Activated naive CD4-positive, alpha-beta T cell treated with anti-CD3 and anti-CD28 coated beads, Interleukin-2, amount 50 U/mL, for 24 hours (primary cell): Measurements from ENCODE around the gene SIGLEC14.
"Not testable (repeated sequence)": the region's sequence is repeated elsewhere in the genome, so short reads cannot be mapped to it uniquely, and the experiment has no call there.

Experiments
- H3K27ac Mint-ChIP-seq: one replicate; pipeline ENCODE4 v1.8.0; 2021; ENCODE audit warnings: mild to moderate bottlenecking, mixed read lengths
- H3K27me3 Mint-ChIP-seq: one replicate; pipeline ENCODE4 v1.8.0; 2021; ENCODE audit warnings: mixed read lengths
- H3K36me3 Mint-ChIP-seq: one replicate; pipeline ENCODE4 v1.8.0; 2021; ENCODE audit warnings: mixed read lengths
- H3K4me1 Mint-ChIP-seq: one replicate; pipeline ENCODE4 v1.8.0; 2021; ENCODE audit warnings: mixed read lengths
- H3K4me3 Mint-ChIP-seq: one replicate; pipeline ENCODE4 v1.8.0; 2021; ENCODE audit warnings: mild to moderate bottlenecking, mixed read lengths
- H3K9me3 Mint-ChIP-seq: one replicate; pipeline ENCODE4 v1.8.0; 2021; ENCODE audit warnings: mixed read lengths

SIGLEC14 gene

GRCh38 chr19:51647318-51647717 lies 693 bp upstream of the SIGLEC14 start:
- no peaks in the 10 kb centered on the region for H3K36me3 Mint-ChIP-seq
- no peaks in the 10 kb centered on the region for H3K9me3 Mint-ChIP-seq
- no peak overlapping the region for H3K27ac Mint-ChIP-seq
- peaks cover 19% of the 10 kb centered on the region for H3K27me3 Mint-ChIP-seq
- H3K4me1 Mint-ChIP-seq = no peaks in the 10 kb centered on the region
- no peak overlapping the region for H3K4me3 Mint-ChIP-seq

GRCh38 chr19:51644636-51645271 lies 1.9 kb downstream of the SIGLEC14 start:
- Mint-ChIP-seq H3K4me3 (no peak overlapping the region), H3K9me3 (no peaks in the 10 kb centered on the region), H3K27ac (no peak overlapping the region), H3K27me3 (peaks cover 9% of the 10 kb centered on the region), H3K4me1 (no peaks in the 10 kb centered on the region), H3K36me3 (no peaks in the 10 kb centered on the region)

- Mint-ChIP-seq H3K27ac (no peak overlapping the region), H3K4me3 (no peak overlapping the region), H3K9me3 (no peaks in the 10 kb centered on the region), H3K27me3 (no peaks in the 10 kb centered on the region), H3K4me1 (no peaks in the 10 kb centered on the region), H3K36me3 (no peaks in the 10 kb centered on the region)
Measured at GRCh38 chr19:51641648-51642047, 5.0 kb downstream of the SIGLEC14 start.

- Mint-ChIP-seq H3K9me3 (no peaks in the 10 kb centered on the region), H3K36me3 (no peaks in the 10 kb centered on the region), H3K4me3 (no peak overlapping the region), H3K27me3 (no peaks in the 10 kb centered on the region), H3K27ac (no peak overlapping the region), H3K4me1 (no peaks in the 10 kb centered on the region)
Measured at GRCh38 chr19:51640386-51640785, 6.2 kb downstream of the SIGLEC14 start.

GRCh38 chr19:51639916-51640315 lies 6.7 kb downstream of the SIGLEC14 start:
- Mint-ChIP-seq H3K4me3 (no peak overlapping the region), H3K27ac (no peak overlapping the region), H3K4me1 (no peaks in the 10 kb centered on the region), H3K9me3 (no peaks in the 10 kb centered on the region), H3K27me3 (no peaks in the 10 kb centered on the region), H3K36me3 (no peaks in the 10 kb centered on the region)

GRCh38 chr19:51637362-51637978 lies 9.2 kb downstream of the SIGLEC14 start:
- no peak overlapping the region for H3K27ac Mint-ChIP-seq
- no peaks in the 10 kb centered on the region for H3K36me3 Mint-ChIP-seq
- no peaks in the 10 kb centered on the region for H3K9me3 Mint-ChIP-seq
- no peak overlapping the region for H3K4me3 Mint-ChIP-seq
- H3K4me1 Mint-ChIP-seq = no peaks in the 10 kb centered on the region
- H3K27me3 Mint-ChIP-seq = no peaks in the 10 kb centered on the region

GRCh38 chr19:51632126-51632525 lies 14.5 kb downstream of the SIGLEC14 start:
- Mint-ChIP-seq H3K36me3 (no peaks in the 10 kb centered on the region), H3K9me3 (no peaks in the 10 kb centered on the region), H3K27me3 (peaks cover 6% of the 10 kb centered on the region), H3K4me3 (no peak overlapping the region), H3K4me1 (no peaks in the 10 kb centered on the region), H3K27ac (no peak overlapping the region)

GRCh38 chr19:51630315-51630714 lies 16.3 kb downstream of the SIGLEC14 start, which contains the start of gene SIGLEC5:
TSS of gene SIGLEC5 (minus strand) at chr19:51630401. CDS start at chr19:51630335, 66 bp downstream.
- H3K27ac Mint-ChIP-seq, H3K4me3 Mint-ChIP-seq, H3K36me3 Mint-ChIP-seq: not testable (repeated sequence)

GRCh38 chr19:51628153-51628939 lies 18.3 kb downstream of the SIGLEC14 start:
- Mint-ChIP-seq H3K4me3 (no peak overlapping the region), H3K27ac (peak overlapping the region; percentile 24), H3K9me3 (no peaks in the 10 kb centered on the region), H3K27me3 (peaks cover 12% of the 10 kb centered on the region), H3K36me3 (no peaks in the 10 kb centered on the region), H3K4me1 (no peaks in the 10 kb centered on the region)

More at GRCh38 chr19:51630315-51630714, 16.3 kb downstream of the SIGLEC14 start, which contains the start of gene SIGLEC5:
- H3K4me1 Mint-ChIP-seq, H3K27me3 Mint-ChIP-seq, H3K9me3 Mint-ChIP-seq: not testable (repeated sequence)

- H3K36me3 Mint-ChIP-seq = no peaks in the 10 kb centered on the region
- peaks cover 14% of the 10 kb centered on the region for H3K27me3 Mint-ChIP-seq
- H3K9me3 Mint-ChIP-seq = no peaks in the 10 kb centered on the region
- no peaks in the 10 kb centered on the region for H3K4me1 Mint-ChIP-seq
- no peak overlapping the region for H3K4me3 Mint-ChIP-seq
- H3K27ac Mint-ChIP-seq = no peak overlapping the region
Measured at GRCh38 chr19:51627491-51628138, 19.0 kb downstream of the SIGLEC14 start.

GRCh38 chr19:51626675-51627074 lies 19.9 kb downstream of the SIGLEC14 start:
- no peak overlapping the region for H3K27ac Mint-ChIP-seq
- H3K4me1 Mint-ChIP-seq = no peaks in the 10 kb centered on the region
- no peak overlapping the region for H3K4me3 Mint-ChIP-seq
- H3K27me3 Mint-ChIP-seq = peaks cover 18% of the 10 kb centered on the region
- H3K9me3 Mint-ChIP-seq = no peaks in the 10 kb centered on the region
- no peaks in the 10 kb centered on the region for H3K36me3 Mint-ChIP-seq

GRCh38 chr19:51621178-51621577 lies 25.4 kb downstream of the SIGLEC14 start:
- H3K4me3 Mint-ChIP-seq = no peak overlapping the region
- peaks cover 19% of the 10 kb centered on the region for H3K27me3 Mint-ChIP-seq
- H3K36me3 Mint-ChIP-seq = no peaks in the 10 kb centered on the region
- no peaks in the 10 kb centered on the region for H3K4me1 Mint-ChIP-seq
- peak overlapping the region; percentile 36 for H3K27ac Mint-ChIP-seq
- H3K9me3 Mint-ChIP-seq = no peaks in the 10 kb centered on the region

GRCh38 chr19:51615991-51616390 lies 30.6 kb downstream of the SIGLEC14 start:
- Mint-ChIP-seq H3K27ac (no peak overlapping the region), H3K4me1 (no peaks in the 10 kb centered on the region), H3K4me3 (no peak overlapping the region), H3K27me3 (peaks cover 45% of the 10 kb centered on the region), H3K9me3 (peaks cover 10% of the 10 kb centered on the region), H3K36me3 (peaks cover 6% of the 10 kb centered on the region)

GRCh38 chr19:51614789-51615188 lies 31.8 kb downstream of the SIGLEC14 start:
- H3K36me3 Mint-ChIP-seq = peaks cover 6% of the 10 kb centered on the region
- H3K27me3 Mint-ChIP-seq = peaks cover 45% of the 10 kb centered on the region
- no peak overlapping the region for H3K27ac Mint-ChIP-seq
- no peaks in the 10 kb centered on the region for H3K4me1 Mint-ChIP-seq
- peaks cover 11% of the 10 kb centered on the region for H3K9me3 Mint-ChIP-seq
- H3K4me3 Mint-ChIP-seq = no peak overlapping the region

- Mint-ChIP-seq H3K36me3 (peaks cover 6% of the 10 kb centered on the region), H3K27me3 (peaks cover 53% of the 10 kb centered on the region), H3K27ac (no peak overlapping the region), H3K4me3 (no peak overlapping the region), H3K4me1 (peaks cover 9% of the 10 kb centered on the region), H3K9me3 (peaks cover 20% of the 10 kb centered on the region)
Measured at GRCh38 chr19:51610576-51610975, 36.0 kb downstream of the SIGLEC14 start.
